Spinal cord (tissue), 10 donors: ENCODE results near the gene TMEM61. TPM values are rescaled to one million over a fixed set of nuclear protein-coding genes. Genes with fewer than 3 reads are reported as not detected.
A peak's percentile ranks its signal among the peaks of the same experiment; 100 is the strongest.
"Not testable (repeated sequence)": the region's sequence is repeated elsewhere in the genome, so short reads cannot be mapped to it uniquely, and the experiment has no call there.

Experiments used
- DNase-seq, 6 donors: peaks; one replicate each; pipeline versions ENCODE4 v3.0.0 to v3.0.0-alpha.2; 2013 to 2015; ENCODE audit warnings: low spot score in 6 of 6, low read depth in 4 of 6
- H3K27ac ChIP-seq: one replicate; pipeline ENCODE4 v1.5.1; 2013; ENCODE audit warnings: low read depth, low read length, control low read depth
- H3K27me3 ChIP-seq: one replicate; pipeline ENCODE4 v1.6.1; 2013; ENCODE audit warnings: low read length; ENCODE audit not compliant: control insufficient read depth, insufficient read depth
- H3K36me3 ChIP-seq: one replicate; pipeline ENCODE4 v1.6.1; 2013; ENCODE audit warnings: low read length; ENCODE audit not compliant: control insufficient read depth, insufficient read depth
- H3K4me1 ChIP-seq: one replicate; pipeline ENCODE4 v1.6.1; 2013; ENCODE audit warnings: low read length; ENCODE audit not compliant: control insufficient read depth, insufficient read depth
- H3K4me3 ChIP-seq: one replicate; pipeline ENCODE4 v1.5.1; 2013; ENCODE audit warnings: low read depth, low read length, control low read depth
- H3K9me3 ChIP-seq: one replicate; pipeline ENCODE4 v1.6.1; 2013; ENCODE audit warnings: low read length; ENCODE audit not compliant: control insufficient read depth, insufficient read depth
- WGBS: methylation state at CpG from one replicate; pipeline ENCODE4 v1.1.5; 2013; ENCODE audit warnings: missing lambda C conversion rate; ENCODE audit not compliant: insufficient coverage; 5-methylcytosine and 5-hydroxymethylcytosine counted together
- polyA plus RNA-seq, 2 donors: library from polyadenylated mRNA; unstranded; fragments of 120-200 nt; gene quantifications; one replicate each; pipeline ENCODE4 v1.2.1, GENCODE V29; 2013; ENCODE audit not compliant: insufficient read length in 2 of 2
- total RNA-seq, 2 donors: library from RNA; depleted of rRNA in 1 of 2; stranded (reverse); fragments of 120-200 nt in 1 of 2; fragments of >200 nt in 1 of 2; gene quantifications; one replicate each; pipeline versions ENCODE4 v1.2.3 to v1.2.4, GENCODE V29; 2013 to 2014
- donor health status: healthy.

TMEM61 gene
- total and polyA plus RNA-seq, 4 donors = 0.39 to 1.3 (median 0.88) TPM

- Histone ChIP-seq H3K4me3 (no peak overlapping the region), H3K36me3 (no peaks in the 10 kb centered on the region), H3K9me3 (no peaks in the 10 kb centered on the region), H3K4me1 (peaks cover 8% of the 10 kb centered on the region), H3K27me3 (no peaks in the 10 kb centered on the region), H3K27ac (no peak overlapping the region)
- no CpG with 5 or more reads among the region's 1 CpG for WGBS
- no peak for DNase-seq
Measured at GRCh38 chr1:54955359-54955758, 25.1 kb upstream of the TMEM61 start.

DNA sequence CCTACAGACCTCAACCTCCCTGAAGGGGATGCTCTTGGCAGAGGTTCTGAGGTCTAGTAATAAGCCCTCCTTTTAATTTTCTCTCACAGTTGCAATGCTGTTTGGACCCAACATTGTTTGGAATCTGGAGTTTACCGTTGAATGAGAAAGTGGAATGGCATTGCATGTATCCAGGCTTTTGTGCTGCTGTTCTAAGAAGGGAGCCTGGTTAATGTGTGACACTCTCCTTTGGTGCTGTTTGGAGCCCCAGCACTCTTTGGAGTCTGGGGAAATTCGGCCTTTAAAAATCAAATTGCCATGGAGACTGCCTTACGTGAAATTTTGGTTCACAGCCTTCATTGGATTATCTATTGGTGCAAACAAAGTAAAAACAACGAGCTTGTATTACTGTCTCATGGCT, 23.7 kb upstream of the TMEM61 start:
- Histone ChIP-seq H3K36me3 (no peaks in the 10 kb centered on the region), H3K27ac (no peak overlapping the region), H3K9me3 (no peaks in the 10 kb centered on the region), H3K4me1 (no peaks in the 10 kb centered on the region), H3K4me3 (no peak overlapping the region), H3K27me3 (no peaks in the 10 kb centered on the region)
- WGBS = 49% methylated on average over 3 of the region's 4 CpGs
- DNase-seq = no peak

GRCh38 chr1:54959241-54959640, 21.2 kb upstream of the TMEM61 start:
- no peaks in the 10 kb centered on the region for H3K27me3 ChIP-seq
- no peak overlapping the region for H3K4me3 ChIP-seq
- no peak for DNase-seq
- WGBS = no CpG with 5 or more reads among the region's 3 CpGs
- no peaks in the 10 kb centered on the region for H3K4me1 ChIP-seq
- H3K27ac ChIP-seq = no peak overlapping the region
- no peaks in the 10 kb centered on the region for H3K9me3 ChIP-seq
- no peaks in the 10 kb centered on the region for H3K36me3 ChIP-seq

DNA sequence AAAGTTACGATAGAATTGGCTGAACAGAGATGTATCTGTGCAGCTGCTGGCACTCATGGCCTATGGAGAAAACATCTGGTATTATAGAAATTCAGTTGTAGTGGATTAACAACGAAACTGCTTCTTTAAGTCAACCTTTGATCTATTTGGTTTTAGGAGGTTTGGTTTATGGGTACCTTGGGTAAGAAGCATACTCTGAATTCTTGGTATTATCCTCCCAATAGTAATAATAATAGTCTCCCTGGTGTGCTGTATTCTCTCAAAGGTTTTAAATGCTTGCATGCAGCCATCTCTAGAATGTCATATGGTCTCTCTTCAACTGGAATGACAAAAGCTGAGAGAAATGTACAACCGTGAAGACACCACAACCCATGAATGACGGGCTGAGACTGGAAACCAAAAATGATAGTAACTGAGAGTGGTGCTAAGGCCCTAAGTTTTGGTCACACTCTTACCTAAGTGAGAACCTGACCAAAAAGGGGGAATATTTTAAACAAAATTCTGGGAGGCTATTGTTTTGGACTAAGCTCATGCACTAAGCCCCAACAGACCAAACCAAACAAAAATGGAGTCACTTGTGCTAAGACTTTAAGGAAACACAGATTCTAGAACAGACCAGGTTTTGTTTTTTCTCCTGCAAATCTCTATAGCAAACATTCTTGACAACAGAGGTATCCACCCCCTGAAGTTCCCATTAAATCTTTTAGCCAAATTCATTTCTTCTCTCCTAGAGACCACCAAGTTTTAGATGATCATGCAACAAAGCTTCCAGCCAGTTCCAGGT, 17.6 kb upstream of the TMEM61 start:
- Histone ChIP-seq H3K4me3 (no peak overlapping the region), H3K9me3 (no peaks in the 10 kb centered on the region), H3K27me3 (no peaks in the 10 kb centered on the region), H3K36me3 (no peaks in the 10 kb centered on the region), H3K27ac (no peak overlapping the region), H3K4me1 (no peaks in the 10 kb centered on the region)
- no peak for DNase-seq
- WGBS = no CpG with 5 or more reads among the region's 4 CpGs

DNA sequence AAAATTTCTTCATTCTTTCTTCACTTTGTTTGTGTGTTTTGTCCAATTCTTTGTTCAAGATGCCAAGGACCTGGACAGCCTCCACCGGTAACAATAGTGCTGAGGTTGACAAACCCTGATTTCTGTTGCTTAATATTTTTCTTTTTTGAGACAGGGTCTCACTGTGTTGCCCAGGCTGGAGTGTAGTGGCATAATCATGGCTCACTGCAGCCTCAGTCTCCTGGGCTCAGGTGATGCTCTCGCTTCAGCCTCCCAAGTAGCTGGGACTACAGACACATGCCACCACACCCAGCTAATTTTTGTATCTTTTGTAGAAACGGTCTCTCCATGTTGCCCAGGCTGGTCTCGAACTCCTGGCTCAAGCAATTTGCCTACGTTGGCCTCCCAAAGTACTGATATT, 16.6 kb upstream of the TMEM61 start:
- H3K36me3 ChIP-seq, DNase-seq, H3K4me3 ChIP-seq, H3K27me3 ChIP-seq, H3K9me3 ChIP-seq, H3K27ac ChIP-seq, H3K4me1 ChIP-seq: not testable (repeated sequence)
- WGBS = 92% methylated on average over 2 of the region's 5 CpGs

DNA sequence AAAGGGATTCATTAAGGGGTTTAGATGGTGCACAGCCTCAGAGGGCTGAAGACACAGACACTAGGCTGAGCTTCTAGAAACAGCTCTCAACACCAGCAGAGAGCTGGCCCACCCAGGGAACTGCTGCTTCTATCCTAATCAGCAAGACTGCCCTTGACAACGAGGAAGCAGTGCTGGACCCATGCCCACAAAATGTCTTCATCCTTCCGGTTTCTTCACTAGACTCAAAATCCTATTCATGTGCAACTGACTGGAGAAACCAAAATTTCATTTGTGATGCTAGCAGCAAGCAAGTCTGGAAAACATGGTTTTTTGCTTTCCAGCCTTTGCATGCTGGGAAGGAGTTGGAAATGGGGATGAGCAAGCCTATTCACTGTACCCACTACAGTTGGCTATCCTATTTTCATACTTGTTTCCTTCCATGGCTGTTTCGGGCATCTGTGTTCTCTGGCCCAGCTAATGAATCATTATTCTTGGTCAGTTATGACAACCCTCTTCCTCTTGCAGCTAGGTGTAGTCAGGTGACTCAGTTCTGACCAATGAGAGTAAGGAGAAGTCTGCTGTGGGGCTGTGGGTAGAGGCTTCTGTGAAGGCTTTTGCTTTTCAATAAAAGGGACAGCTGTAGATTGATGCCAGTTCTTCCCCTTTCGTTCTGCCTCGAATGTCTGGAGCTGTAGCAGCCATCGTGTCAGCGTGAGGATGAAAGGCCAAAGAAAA, 14.6 kb upstream of the TMEM61 start:
- Histone ChIP-seq H3K36me3 (no peaks in the 10 kb centered on the region), H3K27ac (no peak overlapping the region), H3K9me3 (no peaks in the 10 kb centered on the region), H3K4me1 (no peaks in the 10 kb centered on the region), H3K27me3 (no peaks in the 10 kb centered on the region), H3K4me3 (no peak overlapping the region)
- 75% methylated on average over 5 of the region's 7 CpGs for WGBS
- peak in 2 of 6 donors; percentile 29 to 64 for DNase-seq

GRCh38 chr1:54967372-54967771, 13.1 kb upstream of the TMEM61 start:
- Histone ChIP-seq H3K27ac (no peak overlapping the region), H3K4me1 (no peaks in the 10 kb centered on the region), H3K4me3 (no peak overlapping the region), H3K9me3 (no peaks in the 10 kb centered on the region), H3K36me3 (no peaks in the 10 kb centered on the region), H3K27me3 (no peaks in the 10 kb centered on the region)
- DNase-seq = no peak
- WGBS = 86% methylated on average over 3 of the region's 5 CpGs

GRCh38 chr1:54968551-54968950, 11.9 kb upstream of the TMEM61 start:
- DNase-seq = peak in 1 of 6 donors; percentile 52
- no peak overlapping the region for H3K27ac ChIP-seq

GRCh38 chr1:54969879-54970278, 10.5 kb upstream of the TMEM61 start:
- H3K4me3 ChIP-seq = no peak overlapping the region
- no peaks in the 10 kb centered on the region for H3K36me3 ChIP-seq
- H3K9me3 ChIP-seq = no peaks in the 10 kb centered on the region
- WGBS = 92% methylated on average over 1 of the region's 1 CpG
- H3K4me1 ChIP-seq = peaks cover 7% of the 10 kb centered on the region
- H3K27ac ChIP-seq = no peak overlapping the region
- no peak for DNase-seq
- no peaks in the 10 kb centered on the region for H3K27me3 ChIP-seq

More at GRCh38 chr1:54968551-54968950, 11.9 kb upstream of the TMEM61 start:
- Histone ChIP-seq H3K36me3 (no peaks in the 10 kb centered on the region), H3K4me1 (peaks cover 7% of the 10 kb centered on the region), H3K9me3 (no peaks in the 10 kb centered on the region), H3K27me3 (no peaks in the 10 kb centered on the region), H3K4me3 (no peak overlapping the region)
- WGBS = 81% methylated on average over 3 of the region's 4 CpGs

- Histone ChIP-seq H3K9me3 (no peaks in the 10 kb centered on the region), H3K4me1 (peaks cover 7% of the 10 kb centered on the region), H3K27ac (no peak overlapping the region), H3K4me3 (no peak overlapping the region), H3K36me3 (no peaks in the 10 kb centered on the region), H3K27me3 (no peaks in the 10 kb centered on the region)
- WGBS = 40% methylated on average over 1 of the region's 5 CpGs
- no peak for DNase-seq
Measured at GRCh38 chr1:54970901-54971300, 9.5 kb upstream of the TMEM61 start.
